Spleen (tissue), 7 donors: ENCODE measurements around the gene ARID3B.

Experiments used
- POLR2A ChIP-seq, 3 donors: fragments of 450-650 bp; IDR thresholded peaks; one replicate each; pipeline ENCODE4 v1.5.1; 2017; ENCODE audit warnings: antibody characterized with exemption in 3 of 3, mild to moderate bottlenecking in 1 of 3
- POLR2AphosphoS5 ChIP-seq, 3 donors: sonication (generic); formaldehyde crosslinking; IDR thresholded peaks; one replicate each; pipeline ENCODE4 v1.5.1; 2017; ENCODE audit warnings: antibody characterized with exemption in 3 of 3
- TF ChIP-seq, protein P1 (sequence below), 11 experiments: fragments of 200-600 bp in 7 of 11; fragments of 450-650 bp in 4 of 11; sonication (generic) in 4 of 11; IDR thresholded peaks in 8 of 11; conservative IDR thresholded peaks in 3 of 11; 1 replicate in 7 of 11; 2 replicates in 4 of 11; pipeline versions ENCODE4 v1.4.0 to v1.8.0; 2016 to 2021; ENCODE audit warnings: antibody characterized with exemption in 11 of 11, inconsistent platforms in 4 of 11, mild to moderate bottlenecking in 1 of 11
- donor health status: DM: no; HTN: no; CAD: no; lungs with moderate emphysema.
- donor health status: DM: no; HTN: no; CAD: no.
- donor health status: DM: no; HTN: no; CAD: no.

DNA sequence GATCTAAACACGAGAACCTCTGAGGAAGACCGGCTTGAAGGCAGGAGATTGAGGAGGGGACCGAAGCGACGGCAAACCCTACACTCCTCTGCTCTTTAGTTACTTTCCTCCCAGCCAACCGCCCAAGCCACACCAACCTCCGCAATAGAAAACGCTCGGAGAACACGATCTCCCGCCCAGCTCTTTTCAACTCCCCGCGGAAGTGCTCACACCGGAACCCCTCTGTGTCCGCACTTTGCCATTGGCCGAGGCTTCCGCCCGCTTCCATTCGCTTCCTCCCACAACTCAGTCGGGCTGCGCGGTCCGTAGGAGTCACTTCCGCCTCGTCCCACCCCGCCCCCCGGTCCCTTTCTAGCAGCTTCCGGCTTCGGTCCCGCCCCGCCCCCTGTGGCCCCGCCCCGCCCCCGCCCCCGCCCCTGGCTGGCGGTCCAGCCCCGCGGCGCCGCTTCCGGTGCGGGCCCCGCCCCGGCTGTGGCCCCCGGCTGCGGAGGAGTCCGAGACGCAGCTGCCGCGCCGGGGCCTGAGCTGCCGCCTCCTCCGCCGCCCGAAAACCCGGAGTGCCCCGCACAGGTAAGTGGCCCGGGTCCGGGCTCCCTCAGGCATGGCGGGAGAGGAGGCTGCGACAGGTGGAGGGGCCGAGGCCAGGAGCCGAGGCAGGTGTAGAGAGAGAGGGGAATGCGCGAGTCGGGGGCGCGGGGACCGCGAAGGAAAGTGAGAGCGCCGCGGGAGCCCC is at the start of gene ARID3B:
- TF ChIP-seq, protein P1, sequence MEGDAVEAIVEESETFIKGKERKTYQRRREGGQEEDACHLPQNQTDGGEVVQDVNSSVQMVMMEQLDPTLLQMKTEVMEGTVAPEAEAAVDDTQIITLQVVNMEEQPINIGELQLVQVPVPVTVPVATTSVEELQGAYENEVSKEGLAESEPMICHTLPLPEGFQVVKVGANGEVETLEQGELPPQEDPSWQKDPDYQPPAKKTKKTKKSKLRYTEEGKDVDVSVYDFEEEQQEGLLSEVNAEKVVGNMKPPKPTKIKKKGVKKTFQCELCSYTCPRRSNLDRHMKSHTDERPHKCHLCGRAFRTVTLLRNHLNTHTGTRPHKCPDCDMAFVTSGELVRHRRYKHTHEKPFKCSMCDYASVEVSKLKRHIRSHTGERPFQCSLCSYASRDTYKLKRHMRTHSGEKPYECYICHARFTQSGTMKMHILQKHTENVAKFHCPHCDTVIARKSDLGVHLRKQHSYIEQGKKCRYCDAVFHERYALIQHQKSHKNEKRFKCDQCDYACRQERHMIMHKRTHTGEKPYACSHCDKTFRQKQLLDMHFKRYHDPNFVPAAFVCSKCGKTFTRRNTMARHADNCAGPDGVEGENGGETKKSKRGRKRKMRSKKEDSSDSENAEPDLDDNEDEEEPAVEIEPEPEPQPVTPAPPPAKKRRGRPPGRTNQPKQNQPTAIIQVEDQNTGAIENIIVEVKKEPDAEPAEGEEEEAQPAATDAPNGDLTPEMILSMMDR (IDR thresholded peaks at IDR 0.05 in 8 of 11, conservative IDR thresholded peaks at IDR 0.05 in 3 of 11): peak in 2 of 11 experiments; percentile 14 to 32
- TF ChIP-seq POLR2A (IDR thresholded peaks at IDR 0.05) (peak in 1 of 3 donors; percentile 45), POLR2AphosphoS5 (IDR thresholded peaks at IDR 0.05) (peak; percentile 88 to 90 (median 89))
